Astrocyte (in vitro differentiated cells and primary cell): ENCODE data around the gene ABCC4.

Source experiments
- EZH2 ChIP-seq: IDR thresholded peaks from 2 replicates; pipeline ENCODE4 v1.6.1; 2012; ENCODE audit warnings: mild to moderate bottlenecking, low read length, inconsistent platforms; ENCODE audit not compliant: insufficient read depth
- TF ChIP-seq, protein P1 (sequence below): IDR thresholded peaks from 2 replicates; pipeline ENCODE4 v1.5.1; 2011; ENCODE audit warnings: low read depth, mild to moderate bottlenecking, inconsistent platforms, low read length, moderate library complexity; ENCODE audit not compliant: insufficient read depth

DNA sequence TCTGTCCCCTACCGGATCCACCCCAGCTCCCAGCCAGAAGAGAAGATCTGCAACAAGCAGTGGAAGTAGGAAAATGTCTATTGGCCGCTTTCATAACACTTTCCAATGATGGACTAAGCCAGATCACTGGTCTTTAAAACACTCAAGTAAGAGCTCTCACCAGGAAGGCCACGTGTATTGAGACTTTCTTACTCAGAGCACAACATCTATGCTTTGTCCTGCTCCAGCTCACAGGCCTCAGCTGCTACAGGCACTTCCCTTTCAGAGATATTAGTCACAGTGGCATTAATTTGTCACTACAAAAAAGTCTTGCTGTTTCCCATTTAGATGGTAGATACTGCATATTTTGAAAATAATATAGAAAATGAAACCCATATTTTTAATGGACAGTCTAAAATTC, 164.2 kb downstream of the ABCC4 start:
- TF ChIP-seq, protein P1, sequence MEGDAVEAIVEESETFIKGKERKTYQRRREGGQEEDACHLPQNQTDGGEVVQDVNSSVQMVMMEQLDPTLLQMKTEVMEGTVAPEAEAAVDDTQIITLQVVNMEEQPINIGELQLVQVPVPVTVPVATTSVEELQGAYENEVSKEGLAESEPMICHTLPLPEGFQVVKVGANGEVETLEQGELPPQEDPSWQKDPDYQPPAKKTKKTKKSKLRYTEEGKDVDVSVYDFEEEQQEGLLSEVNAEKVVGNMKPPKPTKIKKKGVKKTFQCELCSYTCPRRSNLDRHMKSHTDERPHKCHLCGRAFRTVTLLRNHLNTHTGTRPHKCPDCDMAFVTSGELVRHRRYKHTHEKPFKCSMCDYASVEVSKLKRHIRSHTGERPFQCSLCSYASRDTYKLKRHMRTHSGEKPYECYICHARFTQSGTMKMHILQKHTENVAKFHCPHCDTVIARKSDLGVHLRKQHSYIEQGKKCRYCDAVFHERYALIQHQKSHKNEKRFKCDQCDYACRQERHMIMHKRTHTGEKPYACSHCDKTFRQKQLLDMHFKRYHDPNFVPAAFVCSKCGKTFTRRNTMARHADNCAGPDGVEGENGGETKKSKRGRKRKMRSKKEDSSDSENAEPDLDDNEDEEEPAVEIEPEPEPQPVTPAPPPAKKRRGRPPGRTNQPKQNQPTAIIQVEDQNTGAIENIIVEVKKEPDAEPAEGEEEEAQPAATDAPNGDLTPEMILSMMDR: no peak
- TF ChIP-seq EZH2: no peak
